Measurements from ENCODE around the gene CHD9. TPM values are rescaled to one million over a fixed set of nuclear protein-coding genes. Genes with fewer than 3 reads are reported as not detected.
A peak's percentile ranks its signal among the peaks of the same experiment; 100 is the strongest.

The CHD9 gene
- total and polyA plus RNA-seq, 9 of the 15 experiments (the other 6 are each of a cell fraction or from before 2014, with no cell fraction given), result 29.0 to 69.3 (median 40.6) TPM

DNA sequence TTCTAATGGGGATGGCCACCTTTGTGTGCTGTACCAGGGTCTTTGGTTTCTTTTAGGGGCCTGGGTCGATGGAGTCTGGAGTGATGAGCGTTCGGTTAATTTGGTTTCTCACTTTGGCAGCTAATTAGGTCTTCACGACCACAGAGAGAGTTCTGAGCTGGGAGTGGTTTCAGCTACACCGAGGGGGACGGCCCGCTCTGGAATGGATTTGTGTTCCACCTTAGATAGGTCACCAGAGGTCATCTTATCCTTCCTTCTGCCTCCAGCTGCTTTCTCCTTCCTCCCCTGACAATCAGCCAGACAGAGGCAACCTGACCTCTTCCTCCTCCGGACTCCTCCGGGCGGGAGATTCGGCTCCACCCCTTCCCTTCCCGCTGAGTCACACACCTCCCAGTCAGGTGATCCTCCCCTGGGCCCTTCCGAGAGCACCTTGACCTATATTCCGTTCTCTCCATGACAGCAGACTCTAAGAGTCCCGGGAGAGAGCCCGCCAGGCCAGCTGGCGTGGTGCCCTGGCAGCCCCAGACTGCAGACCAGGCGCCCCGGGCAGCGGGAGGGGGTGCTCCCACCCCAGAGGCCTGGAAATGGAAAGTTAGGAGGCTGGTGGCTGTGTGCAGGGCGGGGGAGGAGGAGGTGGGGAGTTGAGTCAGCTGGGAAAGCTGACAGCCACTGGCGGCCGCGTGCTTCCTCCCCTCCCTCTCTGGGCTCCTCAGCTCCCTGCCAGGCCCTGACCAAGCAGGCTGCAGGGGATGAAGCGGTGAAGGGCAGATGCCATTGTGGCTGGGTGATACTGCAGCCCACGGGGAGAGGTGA lies 44.7 kb downstream of the CHD9 start (continued):
- TF ChIP-seq, protein P1, sequence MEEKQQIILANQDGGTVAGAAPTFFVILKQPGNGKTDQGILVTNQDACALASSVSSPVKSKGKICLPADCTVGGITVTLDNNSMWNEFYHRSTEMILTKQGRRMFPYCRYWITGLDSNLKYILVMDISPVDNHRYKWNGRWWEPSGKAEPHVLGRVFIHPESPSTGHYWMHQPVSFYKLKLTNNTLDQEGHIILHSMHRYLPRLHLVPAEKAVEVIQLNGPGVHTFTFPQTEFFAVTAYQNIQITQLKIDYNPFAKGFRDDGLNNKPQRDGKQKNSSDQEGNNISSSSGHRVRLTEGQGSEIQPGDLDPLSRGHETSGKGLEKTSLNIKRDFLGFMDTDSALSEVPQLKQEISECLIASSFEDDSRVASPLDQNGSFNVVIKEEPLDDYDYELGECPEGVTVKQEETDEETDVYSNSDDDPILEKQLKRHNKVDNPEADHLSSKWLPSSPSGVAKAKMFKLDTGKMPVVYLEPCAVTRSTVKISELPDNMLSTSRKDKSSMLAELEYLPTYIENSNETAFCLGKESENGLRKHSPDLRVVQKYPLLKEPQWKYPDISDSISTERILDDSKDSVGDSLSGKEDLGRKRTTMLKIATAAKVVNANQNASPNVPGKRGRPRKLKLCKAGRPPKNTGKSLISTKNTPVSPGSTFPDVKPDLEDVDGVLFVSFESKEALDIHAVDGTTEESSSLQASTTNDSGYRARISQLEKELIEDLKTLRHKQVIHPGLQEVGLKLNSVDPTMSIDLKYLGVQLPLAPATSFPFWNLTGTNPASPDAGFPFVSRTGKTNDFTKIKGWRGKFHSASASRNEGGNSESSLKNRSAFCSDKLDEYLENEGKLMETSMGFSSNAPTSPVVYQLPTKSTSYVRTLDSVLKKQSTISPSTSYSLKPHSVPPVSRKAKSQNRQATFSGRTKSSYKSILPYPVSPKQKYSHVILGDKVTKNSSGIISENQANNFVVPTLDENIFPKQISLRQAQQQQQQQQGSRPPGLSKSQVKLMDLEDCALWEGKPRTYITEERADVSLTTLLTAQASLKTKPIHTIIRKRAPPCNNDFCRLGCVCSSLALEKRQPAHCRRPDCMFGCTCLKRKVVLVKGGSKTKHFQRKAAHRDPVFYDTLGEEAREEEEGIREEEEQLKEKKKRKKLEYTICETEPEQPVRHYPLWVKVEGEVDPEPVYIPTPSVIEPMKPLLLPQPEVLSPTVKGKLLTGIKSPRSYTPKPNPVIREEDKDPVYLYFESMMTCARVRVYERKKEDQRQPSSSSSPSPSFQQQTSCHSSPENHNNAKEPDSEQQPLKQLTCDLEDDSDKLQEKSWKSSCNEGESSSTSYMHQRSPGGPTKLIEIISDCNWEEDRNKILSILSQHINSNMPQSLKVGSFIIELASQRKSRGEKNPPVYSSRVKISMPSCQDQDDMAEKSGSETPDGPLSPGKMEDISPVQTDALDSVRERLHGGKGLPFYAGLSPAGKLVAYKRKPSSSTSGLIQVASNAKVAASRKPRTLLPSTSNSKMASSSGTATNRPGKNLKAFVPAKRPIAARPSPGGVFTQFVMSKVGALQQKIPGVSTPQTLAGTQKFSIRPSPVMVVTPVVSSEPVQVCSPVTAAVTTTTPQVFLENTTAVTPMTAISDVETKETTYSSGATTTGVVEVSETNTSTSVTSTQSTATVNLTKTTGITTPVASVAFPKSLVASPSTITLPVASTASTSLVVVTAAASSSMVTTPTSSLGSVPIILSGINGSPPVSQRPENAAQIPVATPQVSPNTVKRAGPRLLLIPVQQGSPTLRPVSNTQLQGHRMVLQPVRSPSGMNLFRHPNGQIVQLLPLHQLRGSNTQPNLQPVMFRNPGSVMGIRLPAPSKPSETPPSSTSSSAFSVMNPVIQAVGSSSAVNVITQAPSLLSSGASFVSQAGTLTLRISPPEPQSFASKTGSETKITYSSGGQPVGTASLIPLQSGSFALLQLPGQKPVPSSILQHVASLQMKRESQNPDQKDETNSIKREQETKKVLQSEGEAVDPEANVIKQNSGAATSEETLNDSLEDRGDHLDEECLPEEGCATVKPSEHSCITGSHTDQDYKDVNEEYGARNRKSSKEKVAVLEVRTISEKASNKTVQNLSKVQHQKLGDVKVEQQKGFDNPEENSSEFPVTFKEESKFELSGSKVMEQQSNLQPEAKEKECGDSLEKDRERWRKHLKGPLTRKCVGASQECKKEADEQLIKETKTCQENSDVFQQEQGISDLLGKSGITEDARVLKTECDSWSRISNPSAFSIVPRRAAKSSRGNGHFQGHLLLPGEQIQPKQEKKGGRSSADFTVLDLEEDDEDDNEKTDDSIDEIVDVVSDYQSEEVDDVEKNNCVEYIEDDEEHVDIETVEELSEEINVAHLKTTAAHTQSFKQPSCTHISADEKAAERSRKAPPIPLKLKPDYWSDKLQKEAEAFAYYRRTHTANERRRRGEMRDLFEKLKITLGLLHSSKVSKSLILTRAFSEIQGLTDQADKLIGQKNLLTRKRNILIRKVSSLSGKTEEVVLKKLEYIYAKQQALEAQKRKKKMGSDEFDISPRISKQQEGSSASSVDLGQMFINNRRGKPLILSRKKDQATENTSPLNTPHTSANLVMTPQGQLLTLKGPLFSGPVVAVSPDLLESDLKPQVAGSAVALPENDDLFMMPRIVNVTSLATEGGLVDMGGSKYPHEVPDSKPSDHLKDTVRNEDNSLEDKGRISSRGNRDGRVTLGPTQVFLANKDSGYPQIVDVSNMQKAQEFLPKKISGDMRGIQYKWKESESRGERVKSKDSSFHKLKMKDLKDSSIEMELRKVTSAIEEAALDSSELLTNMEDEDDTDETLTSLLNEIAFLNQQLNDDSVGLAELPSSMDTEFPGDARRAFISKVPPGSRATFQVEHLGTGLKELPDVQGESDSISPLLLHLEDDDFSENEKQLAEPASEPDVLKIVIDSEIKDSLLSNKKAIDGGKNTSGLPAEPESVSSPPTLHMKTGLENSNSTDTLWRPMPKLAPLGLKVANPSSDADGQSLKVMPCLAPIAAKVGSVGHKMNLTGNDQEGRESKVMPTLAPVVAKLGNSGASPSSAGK (IDR thresholded peaks at IDR 0.05), result peak; percentile 74
- TF ChIP-seq MEF2D (tag; conservative IDR thresholded peaks at IDR 0.05; ENCODE audit: low read depth) (0 out of 2 replicates have a peak, but pooled peaks have one; percentile 24), ZFP36 (IDR thresholded peaks at IDR 0.05; ENCODE audit: low read depth, low read length, partially characterized antibody) (peak; percentile 11), TBP (optimal IDR thresholded peaks at IDR 0.05; ENCODE audit: low read depth, low read length) (peak; percentile 17), ZFX (CRISPR knock-in tag; IDR thresholded peaks at IDR 0.05) (peak; percentile 69), PHF20 (IDR thresholded peaks at IDR 0.05; ENCODE audit: partially characterized antibody) (peak; percentile 68), TGIF2 (CRISPR knock-in tag; IDR thresholded peaks at IDR 0.05) (peak; percentile 30; the same call in 1 of the 2 replicates), EP400 (IDR thresholded peaks at IDR 0.05) (peak; percentile 92), KLF1 (tag; IDR thresholded peaks at IDR 0.05) (0 out of 2 replicates have a peak, but pooled peaks have one; percentile 17), FOXK1 (CRISPR knock-in tag; IDR thresholded peaks at IDR 0.05; ENCODE audit: borderline replicate concordance) (no peak)
- TF ChIP-seq, protein P2, sequence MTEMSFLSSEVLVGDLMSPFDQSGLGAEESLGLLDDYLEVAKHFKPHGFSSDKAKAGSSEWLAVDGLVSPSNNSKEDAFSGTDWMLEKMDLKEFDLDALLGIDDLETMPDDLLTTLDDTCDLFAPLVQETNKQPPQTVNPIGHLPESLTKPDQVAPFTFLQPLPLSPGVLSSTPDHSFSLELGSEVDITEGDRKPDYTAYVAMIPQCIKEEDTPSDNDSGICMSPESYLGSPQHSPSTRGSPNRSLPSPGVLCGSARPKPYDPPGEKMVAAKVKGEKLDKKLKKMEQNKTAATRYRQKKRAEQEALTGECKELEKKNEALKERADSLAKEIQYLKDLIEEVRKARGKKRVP (CRISPR knock-in tag; IDR thresholded peaks at IDR 0.05), result no peak
- TF ChIP-seq, protein P3, sequence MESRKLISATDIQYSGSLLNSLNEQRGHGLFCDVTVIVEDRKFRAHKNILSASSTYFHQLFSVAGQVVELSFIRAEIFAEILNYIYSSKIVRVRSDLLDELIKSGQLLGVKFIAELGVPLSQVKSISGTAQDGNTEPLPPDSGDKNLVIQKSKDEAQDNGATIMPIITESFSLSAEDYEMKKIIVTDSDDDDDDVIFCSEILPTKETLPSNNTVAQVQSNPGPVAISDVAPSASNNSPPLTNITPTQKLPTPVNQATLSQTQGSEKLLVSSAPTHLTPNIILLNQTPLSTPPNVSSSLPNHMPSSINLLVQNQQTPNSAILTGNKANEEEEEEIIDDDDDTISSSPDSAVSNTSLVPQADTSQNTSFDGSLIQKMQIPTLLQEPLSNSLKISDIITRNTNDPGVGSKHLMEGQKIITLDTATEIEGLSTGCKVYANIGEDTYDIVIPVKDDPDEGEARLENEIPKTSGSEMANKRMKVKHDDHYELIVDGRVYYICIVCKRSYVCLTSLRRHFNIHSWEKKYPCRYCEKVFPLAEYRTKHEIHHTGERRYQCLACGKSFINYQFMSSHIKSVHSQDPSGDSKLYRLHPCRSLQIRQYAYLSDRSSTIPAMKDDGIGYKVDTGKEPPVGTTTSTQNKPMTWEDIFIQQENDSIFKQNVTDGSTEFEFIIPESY (CRISPR knock-in tag; IDR thresholded peaks at IDR 0.05), result no peak
